ENCODE data around the gene CCDC88C.
"Not testable (repeated sequence)": the region's sequence is repeated elsewhere in the genome, so short reads cannot be mapped to it uniquely, and the experiment has no call there.

The CCDC88C gene

DNA sequence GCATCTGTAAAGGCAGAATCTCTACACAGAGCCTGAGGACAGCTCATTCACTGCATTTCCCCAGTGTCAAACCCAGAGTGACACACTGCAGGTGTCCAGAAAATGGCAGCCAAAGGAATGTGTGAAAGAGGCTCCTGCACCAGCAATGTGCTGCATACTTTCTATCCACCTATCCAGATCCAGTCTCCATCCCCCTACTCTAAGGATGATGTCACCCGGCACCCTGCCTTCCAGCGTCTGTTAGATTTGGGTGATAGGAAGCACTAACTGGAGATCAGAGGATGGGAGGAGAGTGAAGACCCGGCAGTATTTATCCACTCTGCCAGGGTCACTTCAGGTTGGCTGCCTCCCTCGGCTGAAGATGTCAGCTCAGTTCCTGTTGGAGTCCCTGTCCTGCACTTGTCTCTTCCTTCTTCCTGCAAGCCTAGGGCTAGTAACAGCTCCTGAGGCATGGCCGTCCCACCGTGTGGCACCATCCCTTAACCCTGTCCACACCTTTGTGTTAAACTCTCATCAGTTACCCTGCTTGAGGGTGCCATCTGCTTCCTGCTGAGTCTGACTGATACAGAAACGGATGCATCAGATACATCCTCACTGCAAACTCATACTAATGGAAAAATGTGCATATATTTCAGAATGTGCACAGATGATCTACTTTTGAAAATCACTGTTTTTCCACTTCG, 160.2 kb downstream of the CCDC88C start:
- Histone ChIP-seq H3K36me3 (ENCODE audit: control insufficient read depth, low read depth, low read length) (no peaks in the 10 kb centered on the region), H3K9me3 (ENCODE audit: control insufficient read depth, low read depth, low read length) (no peaks in the 10 kb centered on the region), H3K4me3 (ENCODE audit: low read length) (no peak overlapping the region), H3K4me1 (ENCODE audit: control insufficient read depth, low read depth, low read length) (peaks cover 9% of the 10 kb centered on the region), H3K27me3 (ENCODE audit: control insufficient read depth, insufficient read depth, low read length) (peaks cover 19% of the 10 kb centered on the region), H3K27ac (ENCODE audit: low read length) (no peak overlapping the region), H3K9ac (ENCODE audit: low read length) (no peak overlapping the region)

DNA sequence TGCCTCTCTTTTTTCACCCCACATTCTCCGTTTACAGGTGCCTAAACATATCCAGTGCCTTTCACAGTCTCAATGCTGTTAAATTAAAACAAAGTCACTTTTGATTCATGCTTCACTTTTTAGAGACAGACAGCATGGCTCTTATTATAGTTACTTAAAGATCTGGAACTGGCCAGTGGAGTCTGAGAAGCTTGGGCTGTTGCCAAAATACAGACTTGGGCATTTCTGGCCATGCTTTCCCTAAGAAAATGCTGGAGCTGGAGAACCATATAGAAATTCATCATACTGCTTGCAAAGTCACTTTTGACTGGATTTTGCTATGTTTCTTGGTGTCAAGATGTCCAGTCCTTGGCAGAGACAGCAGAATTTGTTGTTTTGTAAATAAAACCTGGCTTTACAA, 161.0 kb downstream of the CCDC88C start:
- Histone ChIP-seq H3K9me3 (ENCODE audit: control insufficient read depth, low read depth, low read length) (no peaks in the 10 kb centered on the region), H3K36me3 (ENCODE audit: control insufficient read depth, low read depth, low read length) (no peaks in the 10 kb centered on the region), H3K27me3 (ENCODE audit: control insufficient read depth, insufficient read depth, low read length) (peaks cover 20% of the 10 kb centered on the region), H3K4me3 (ENCODE audit: low read length) (no peak overlapping the region), H3K4me1 (ENCODE audit: control insufficient read depth, low read depth, low read length) (peaks cover 9% of the 10 kb centered on the region), H3K9ac (ENCODE audit: low read length) (no peak overlapping the region), H3K27ac (ENCODE audit: low read length) (no peak overlapping the region)

DNA sequence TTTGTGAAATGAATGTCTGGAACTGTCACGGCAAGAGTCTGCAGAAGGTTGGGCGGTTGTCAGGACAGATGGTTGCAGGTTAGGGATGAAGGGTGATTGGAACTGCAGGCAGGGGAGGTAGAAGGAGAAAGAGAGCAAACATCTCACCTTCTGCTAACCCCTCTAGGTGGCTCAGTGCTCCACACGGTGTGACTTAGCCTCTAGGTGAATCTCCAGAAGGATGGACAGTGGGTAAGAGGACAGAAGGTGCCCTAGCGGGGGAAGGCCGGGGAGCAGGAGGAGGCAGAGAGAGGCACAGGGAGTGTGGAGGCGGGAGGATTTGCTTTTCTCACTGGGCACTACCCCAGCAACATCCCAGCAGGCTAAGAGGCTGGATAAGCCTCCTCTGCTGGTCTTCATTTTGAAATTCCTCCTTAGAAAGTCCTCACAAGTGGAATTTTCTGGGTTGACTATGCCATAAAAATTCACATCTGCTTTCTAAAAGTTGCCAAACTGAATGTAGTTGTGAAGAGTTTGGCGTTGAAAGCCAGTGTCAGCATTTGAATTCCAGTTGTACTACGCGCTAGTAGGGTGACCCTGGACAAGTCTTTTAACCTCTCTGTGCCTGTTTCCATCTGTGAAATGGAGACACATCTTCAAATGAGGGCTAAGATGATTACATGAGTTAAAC, 162.5 kb downstream of the CCDC88C start:
- Histone ChIP-seq H3K27ac (ENCODE audit: low read length) (no peak overlapping the region), H3K9me3 (ENCODE audit: control insufficient read depth, low read depth, low read length) (no peaks in the 10 kb centered on the region), H3K4me1 (ENCODE audit: control insufficient read depth, low read depth, low read length) (peaks cover 9% of the 10 kb centered on the region), H3K36me3 (ENCODE audit: control insufficient read depth, low read depth, low read length) (no peaks in the 10 kb centered on the region), H3K27me3 (ENCODE audit: control insufficient read depth, insufficient read depth, low read length) (peaks cover 20% of the 10 kb centered on the region), H3K4me3 (ENCODE audit: low read length) (no peak overlapping the region), H3K9ac (ENCODE audit: low read length) (no peak overlapping the region)

- Histone ChIP-seq H3K36me3 (ENCODE audit: control insufficient read depth, low read depth, low read length) (no peaks in the 10 kb centered on the region), H3K4me1 (ENCODE audit: control insufficient read depth, low read depth, low read length) (peaks cover 9% of the 10 kb centered on the region), H3K27me3 (ENCODE audit: control insufficient read depth, insufficient read depth, low read length) (peaks cover 20% of the 10 kb centered on the region), H3K27ac (ENCODE audit: low read length) (no peak overlapping the region), H3K9me3 (ENCODE audit: control insufficient read depth, low read depth, low read length) (no peaks in the 10 kb centered on the region), H3K4me3 (ENCODE audit: low read length) (no peak overlapping the region), H3K9ac (ENCODE audit: low read length) (no peak overlapping the region)
These were observed 163.2 kb downstream of the CCDC88C start for GRCh38 chr14:91254461-91254860.

GRCh38 chr14:91253795-91254323, 163.8 kb downstream of the CCDC88C start:
- Histone ChIP-seq H3K9ac (ENCODE audit: low read length) (no peak overlapping the region), H3K27ac (ENCODE audit: low read length) (no peak overlapping the region), H3K4me1 (ENCODE audit: control insufficient read depth, low read depth, low read length) (peaks cover 9% of the 10 kb centered on the region), H3K27me3 (ENCODE audit: control insufficient read depth, insufficient read depth, low read length) (peaks cover 20% of the 10 kb centered on the region), H3K9me3 (ENCODE audit: control insufficient read depth, low read depth, low read length) (no peaks in the 10 kb centered on the region), H3K36me3 (ENCODE audit: control insufficient read depth, low read depth, low read length) (no peaks in the 10 kb centered on the region), H3K4me3 (ENCODE audit: low read length) (peak overlapping the region; percentile 64)

DNA sequence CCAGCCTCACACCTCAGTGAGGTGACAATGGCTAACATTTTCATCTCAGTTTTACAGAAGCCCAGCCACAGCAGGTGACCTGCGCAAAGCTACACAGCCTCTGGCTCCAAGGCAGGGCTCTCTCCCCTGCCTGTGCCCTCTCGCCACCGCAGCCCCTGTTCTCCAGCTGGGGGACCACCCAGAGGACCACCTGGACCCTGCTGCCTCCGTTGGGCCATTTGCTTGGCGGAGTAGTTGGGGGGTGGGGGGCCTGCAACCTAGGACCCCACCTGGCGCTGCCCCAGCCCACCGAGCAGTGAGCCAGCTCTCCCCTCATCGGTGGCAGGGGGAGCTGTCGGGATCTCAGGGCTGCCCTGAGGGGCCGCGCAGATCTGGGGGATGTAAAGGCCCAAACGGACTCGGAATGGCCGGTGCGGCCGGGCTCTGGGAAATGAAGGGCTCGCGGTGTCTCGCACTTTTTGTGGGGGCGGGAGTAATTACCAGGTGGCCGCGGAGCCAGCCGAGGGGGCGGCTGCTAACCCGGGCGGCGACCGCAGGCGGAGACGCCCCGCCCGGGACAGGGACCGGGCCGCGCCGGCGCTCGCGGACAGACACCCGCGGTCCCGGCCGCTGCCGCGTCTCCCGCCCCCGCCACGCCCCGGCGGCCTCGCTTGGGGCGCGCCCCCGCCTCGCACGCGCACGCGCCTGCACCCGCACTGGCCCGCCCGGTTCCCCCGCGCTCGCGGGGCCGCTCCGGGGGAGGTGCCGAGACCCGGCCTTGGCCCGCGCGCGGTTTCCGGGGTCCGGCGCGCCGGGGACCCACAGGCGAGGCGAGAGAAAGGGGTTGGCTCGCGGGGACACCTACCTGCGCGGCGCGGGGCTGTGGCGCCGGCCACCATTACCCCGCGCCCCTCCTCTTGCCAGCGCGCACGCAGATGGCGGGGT, 164.5 kb downstream of the CCDC88C start:
- Histone ChIP-seq H3K27me3 (ENCODE audit: control insufficient read depth, insufficient read depth, low read length) (peaks cover 20% of the 10 kb centered on the region), H3K9me3 (ENCODE audit: control insufficient read depth, low read depth, low read length) (no peaks in the 10 kb centered on the region), H3K9ac (ENCODE audit: low read length) (no peak overlapping the region), H3K4me3 (ENCODE audit: low read length) (peak overlapping the region; percentile 64), H3K4me1 (ENCODE audit: control insufficient read depth, low read depth, low read length) (peaks cover 9% of the 10 kb centered on the region), H3K36me3 (ENCODE audit: control insufficient read depth, low read depth, low read length) (no peaks in the 10 kb centered on the region), H3K27ac (ENCODE audit: low read length) (no peak overlapping the region)

DNA sequence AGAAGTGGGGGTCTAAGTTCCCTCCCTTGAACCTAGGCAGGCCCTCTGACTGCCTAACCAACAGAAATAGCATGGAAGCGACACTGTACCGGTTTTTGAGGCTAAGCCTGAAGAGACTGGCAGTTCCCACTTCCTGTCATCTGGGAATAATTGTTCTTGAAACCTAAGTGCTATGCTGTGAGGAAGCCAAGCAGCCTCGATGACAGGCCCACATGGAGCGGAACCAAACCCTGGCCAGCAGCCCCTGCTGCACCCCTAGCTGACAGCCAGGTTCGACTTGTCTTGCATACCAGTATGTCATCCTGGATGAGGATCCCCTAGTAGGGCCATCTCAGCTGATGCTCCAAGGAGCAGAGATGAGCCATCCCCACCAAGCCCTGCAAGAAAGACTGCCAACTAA, 166.7 kb downstream of the CCDC88C start:
- peaks cover 4% of the 10 kb centered on the region for H3K4me1 ChIP-seq (ENCODE audit: control insufficient read depth, low read depth, low read length)
- no peak overlapping the region for H3K27ac ChIP-seq (ENCODE audit: low read length)

GRCh38 chr14:91249841-91250616, 167.6 kb downstream of the CCDC88C start:
- no peaks in the 10 kb centered on the region for H3K9me3 ChIP-seq (ENCODE audit: control insufficient read depth, low read depth, low read length)
- peaks cover 20% of the 10 kb centered on the region for H3K27me3 ChIP-seq (ENCODE audit: control insufficient read depth, insufficient read depth, low read length)
- H3K4me1 ChIP-seq (ENCODE audit: control insufficient read depth, low read depth, low read length), result peaks cover 4% of the 10 kb centered on the region
- no peak overlapping the region for H3K4me3 ChIP-seq (ENCODE audit: low read length)
- no peaks in the 10 kb centered on the region for H3K36me3 ChIP-seq (ENCODE audit: control insufficient read depth, low read depth, low read length)
- H3K9ac ChIP-seq (ENCODE audit: low read length), result no peak overlapping the region
- no peak overlapping the region for H3K27ac ChIP-seq (ENCODE audit: low read length)

More for the DNA sequence above, 166.7 kb downstream of the CCDC88C start:
- Histone ChIP-seq H3K9me3 (ENCODE audit: control insufficient read depth, low read depth, low read length) (no peaks in the 10 kb centered on the region), H3K36me3 (ENCODE audit: control insufficient read depth, low read depth, low read length) (no peaks in the 10 kb centered on the region), H3K9ac (ENCODE audit: low read length) (no peak overlapping the region), H3K4me3 (ENCODE audit: low read length) (no peak overlapping the region), H3K27me3 (ENCODE audit: control insufficient read depth, insufficient read depth, low read length) (peaks cover 20% of the 10 kb centered on the region)

GRCh38 chr14:91246051-91246852, 171.4 kb downstream of the CCDC88C start:
- no peaks in the 10 kb centered on the region for H3K36me3 ChIP-seq (ENCODE audit: control insufficient read depth, low read depth, low read length)

DNA sequence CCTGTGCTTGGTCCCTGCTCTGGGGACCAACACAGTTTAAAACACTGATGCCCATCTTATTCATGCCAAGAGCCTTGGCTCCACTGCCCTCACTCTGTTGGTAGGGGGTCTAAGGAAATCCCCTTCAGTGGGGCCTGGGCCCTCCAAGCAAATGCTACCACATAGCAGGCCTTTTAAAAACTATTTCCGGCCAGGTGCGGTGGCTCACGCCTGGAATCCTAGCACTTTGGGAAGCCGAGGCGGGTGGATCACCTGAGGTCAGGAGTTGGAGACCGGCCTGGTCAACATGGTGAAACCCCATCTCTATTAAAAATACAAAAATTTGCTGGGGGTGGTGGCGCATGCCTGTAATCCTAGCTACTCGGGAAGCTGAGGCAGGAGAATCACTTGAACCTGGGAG, 172.0 kb downstream of the CCDC88C start:
- not testable (repeated sequence) for H3K27ac ChIP-seq (ENCODE audit: low read length); H3K4me1 ChIP-seq (ENCODE audit: control insufficient read depth, low read depth, low read length)

More at GRCh38 chr14:91246051-91246852, 171.4 kb downstream of the CCDC88C start:
- Histone ChIP-seq H3K27me3 (ENCODE audit: control insufficient read depth, insufficient read depth, low read length) (no peaks in the 10 kb centered on the region), H3K27ac (ENCODE audit: low read length) (no peak overlapping the region), H3K9ac (ENCODE audit: low read length) (no peak overlapping the region), H3K4me3 (ENCODE audit: low read length) (no peak overlapping the region), H3K9me3 (ENCODE audit: control insufficient read depth, low read depth, low read length) (no peaks in the 10 kb centered on the region), H3K4me1 (ENCODE audit: control insufficient read depth, low read depth, low read length) (peaks cover 7% of the 10 kb centered on the region)

More for the DNA sequence above, 172.0 kb downstream of the CCDC88C start:
- not testable (repeated sequence) for H3K9me3 ChIP-seq (ENCODE audit: control insufficient read depth, low read depth, low read length); H3K27me3 ChIP-seq (ENCODE audit: control insufficient read depth, insufficient read depth, low read length); H3K9ac ChIP-seq (ENCODE audit: low read length); H3K4me3 ChIP-seq (ENCODE audit: low read length); H3K36me3 ChIP-seq (ENCODE audit: control insufficient read depth, low read depth, low read length)

Measured in iPS-18a (cell line).